GM19324 (cell line): ENCODE measurements around the gene SETD7.

ENCODE experiments used
- ATAC-seq: cut with Tn5 transposase; IDR thresholded peaks from one replicate; pipeline ENCODE4 v1.9.1; 2021; ENCODE audit warnings: mild to moderate bottlenecking, moderate library complexity; ENCODE audit not compliant: unreplicated experiment, low FRiP score

The SETD7 gene

DNA sequence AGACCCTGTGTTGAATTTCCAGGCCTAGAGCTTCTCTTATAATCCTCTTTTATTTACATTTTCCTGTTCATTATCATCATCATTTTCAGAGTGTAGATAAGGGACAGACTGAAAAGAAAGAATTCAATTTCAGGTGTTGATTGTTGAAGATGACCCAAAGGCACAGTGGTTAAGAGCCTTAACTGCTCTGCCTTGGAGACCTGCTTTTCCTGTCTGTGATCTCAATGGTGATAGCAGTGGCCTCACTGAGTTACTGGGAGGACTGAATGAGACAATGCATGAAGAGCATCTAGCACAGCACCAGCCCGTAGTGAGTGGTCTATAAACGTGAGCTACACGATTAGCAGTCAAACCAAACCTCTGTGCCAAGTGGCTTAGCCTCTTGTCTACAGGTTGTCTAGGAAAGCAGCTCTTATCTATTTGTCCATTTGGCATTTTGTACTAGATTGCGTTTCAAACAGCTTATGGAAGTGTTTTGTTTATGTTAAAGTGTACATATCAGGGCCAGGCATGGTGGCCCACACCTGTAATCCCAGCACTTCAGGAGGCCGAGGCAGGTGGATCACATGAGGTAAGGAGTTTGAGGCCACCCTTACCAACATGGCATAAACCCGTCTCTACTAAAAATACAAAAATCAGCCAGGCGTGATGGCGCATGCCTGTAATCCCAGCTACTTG is 41.5 kb downstream of the SETD7 start:
- ATAC-seq: no peak

DNA sequence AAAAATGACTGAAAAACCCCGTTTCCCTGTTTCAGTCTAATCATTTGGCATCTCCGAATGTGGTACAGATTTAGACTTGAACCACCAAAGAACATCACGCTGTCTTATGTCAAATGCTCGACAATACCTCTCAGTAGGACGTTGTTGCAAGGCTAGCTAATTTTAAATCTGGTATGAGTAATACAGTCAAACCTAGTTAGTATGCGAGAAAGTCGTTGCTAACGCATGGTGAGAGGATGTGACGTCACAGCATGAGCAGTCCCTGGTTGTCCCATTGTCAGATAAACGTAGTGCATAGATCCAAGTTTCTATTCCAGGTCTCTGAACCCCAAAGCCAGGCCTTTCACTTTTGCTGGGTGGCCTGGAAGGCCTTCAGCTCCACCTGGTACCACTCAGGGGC is 44.7 kb downstream of the SETD7 start:
- no peak for ATAC-seq

- ATAC-seq: no peak
Observed at GRCh38 chr4:139509727-139510410, 46.1 kb downstream of the SETD7 start.

DNA sequence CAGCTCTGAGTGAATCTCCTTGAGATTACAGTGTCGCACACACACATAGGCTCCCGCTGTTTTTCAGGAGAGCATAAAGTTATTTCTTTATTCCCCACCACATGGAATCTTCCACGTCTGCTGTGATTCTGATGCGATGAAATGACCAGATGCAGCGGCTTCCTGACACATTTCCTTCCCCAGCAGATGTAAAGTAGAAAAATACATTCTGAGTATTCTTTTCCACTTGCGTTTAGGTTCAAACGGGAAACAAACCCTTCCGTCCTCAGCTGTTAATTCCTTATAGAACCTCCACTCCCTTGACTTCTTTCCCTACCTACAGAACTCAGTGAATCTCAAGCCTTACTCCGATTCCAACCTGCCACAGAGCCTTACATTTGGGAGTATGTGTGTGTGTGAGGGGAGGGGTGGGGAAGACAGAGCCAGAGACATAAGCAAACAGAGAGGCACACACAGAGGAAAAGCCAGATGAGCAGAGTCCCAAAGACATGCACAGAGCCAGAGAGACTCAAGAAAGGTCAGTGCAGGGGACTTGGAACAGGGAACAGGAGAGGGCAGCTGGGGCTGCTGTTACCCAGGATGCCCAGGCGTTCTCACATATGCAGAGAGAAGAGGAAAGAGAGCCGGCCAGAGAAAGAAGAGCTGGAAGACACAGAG is 47.3 kb downstream of the SETD7 start:
- ATAC-seq: no peak

- ATAC-seq: no peak
Observed at GRCh38 chr4:139506774-139507173, 49.2 kb downstream of the SETD7 start.

DNA sequence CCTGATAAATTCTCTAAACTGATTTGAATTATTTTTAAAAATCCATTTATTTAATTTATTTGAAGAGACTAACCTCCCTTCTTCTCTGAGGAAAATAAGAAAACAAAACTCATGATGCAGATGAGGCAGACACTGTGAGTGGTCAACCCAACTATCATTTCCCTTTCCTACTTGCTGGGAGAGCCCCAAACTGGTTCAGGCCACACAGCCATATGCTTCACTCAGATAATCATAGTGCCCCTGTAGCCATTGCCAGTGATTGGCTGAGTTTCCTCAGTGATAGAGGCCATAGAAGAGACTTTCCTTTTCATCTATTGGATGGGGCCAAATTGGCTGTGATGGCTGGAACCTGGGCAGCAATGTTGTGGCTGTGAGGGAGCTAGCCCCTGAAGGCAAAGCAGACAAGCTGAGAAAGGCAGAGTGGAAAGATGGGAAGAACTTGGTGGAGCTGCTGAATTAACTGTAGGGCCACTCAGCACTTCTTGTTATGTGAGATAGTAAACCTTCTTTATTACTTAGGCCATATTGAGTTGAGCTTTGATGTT is 52.3 kb downstream of the SETD7 start:
- ATAC-seq: no peak

DNA sequence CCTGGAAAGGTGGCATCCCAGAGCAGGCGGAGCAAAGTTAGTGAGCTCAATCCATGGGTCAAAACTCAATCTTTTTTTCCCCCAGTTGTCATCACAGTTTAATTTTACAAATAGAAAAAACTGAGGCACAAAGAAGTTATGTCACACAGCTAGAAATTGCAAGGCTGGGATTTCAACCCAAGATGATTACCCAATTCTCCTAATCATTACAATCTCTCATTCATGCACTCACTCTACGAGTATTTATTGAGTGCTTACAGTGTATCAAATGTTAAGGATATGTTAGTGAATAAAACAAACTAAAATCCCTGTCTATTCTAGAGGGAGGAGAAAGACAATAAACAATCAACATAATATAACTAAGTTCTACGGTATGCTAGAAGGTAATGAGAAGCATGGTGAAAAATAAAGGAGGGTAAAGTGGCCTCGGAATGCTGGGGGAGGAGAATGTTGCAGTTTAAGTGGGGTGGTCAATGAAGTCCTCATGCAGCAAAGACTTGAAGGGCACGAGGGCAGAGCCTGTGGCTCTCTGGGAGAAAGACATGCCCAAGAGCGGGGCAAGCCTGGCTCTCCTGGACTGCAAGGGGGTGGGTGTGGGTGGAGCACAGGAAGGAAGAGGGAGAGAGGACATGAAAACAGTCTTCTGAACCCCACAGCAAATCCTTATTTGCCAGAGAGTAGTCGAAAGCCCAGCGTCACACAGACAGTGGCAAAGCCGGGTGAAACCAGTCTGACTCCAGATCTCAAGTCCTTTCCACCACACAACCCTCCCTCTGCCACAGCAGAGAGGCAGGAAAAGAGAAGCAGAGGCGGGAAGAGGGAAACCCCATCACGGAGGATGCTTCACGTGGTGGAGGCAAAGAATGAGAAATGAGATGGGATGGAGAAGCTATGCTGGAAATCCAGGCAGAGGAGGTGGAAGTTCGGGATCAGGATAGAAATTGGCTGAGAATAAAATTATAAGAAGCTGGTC is 53.8 kb downstream of the SETD7 start:
- ATAC-seq: no peak

DNA sequence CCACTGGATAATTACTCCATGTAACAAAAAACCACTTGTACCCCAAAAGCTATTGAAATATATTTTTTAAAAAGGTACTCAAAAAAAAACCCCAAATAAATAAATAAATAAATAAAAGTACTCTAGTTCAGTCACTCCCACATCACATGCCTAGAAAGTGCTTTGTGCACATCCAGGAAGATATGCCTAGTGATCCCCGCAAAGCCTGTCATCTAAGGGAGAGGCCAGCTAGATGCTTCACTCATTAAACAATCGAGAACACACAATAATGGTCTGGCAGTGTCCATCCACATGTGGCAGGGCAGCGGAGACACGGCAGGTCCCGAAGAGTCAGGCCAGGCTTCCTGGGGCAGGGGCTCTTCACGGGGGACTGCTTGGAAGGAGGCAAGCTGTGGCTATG is 54.5 kb downstream of the SETD7 start:
- no peak for ATAC-seq

DNA sequence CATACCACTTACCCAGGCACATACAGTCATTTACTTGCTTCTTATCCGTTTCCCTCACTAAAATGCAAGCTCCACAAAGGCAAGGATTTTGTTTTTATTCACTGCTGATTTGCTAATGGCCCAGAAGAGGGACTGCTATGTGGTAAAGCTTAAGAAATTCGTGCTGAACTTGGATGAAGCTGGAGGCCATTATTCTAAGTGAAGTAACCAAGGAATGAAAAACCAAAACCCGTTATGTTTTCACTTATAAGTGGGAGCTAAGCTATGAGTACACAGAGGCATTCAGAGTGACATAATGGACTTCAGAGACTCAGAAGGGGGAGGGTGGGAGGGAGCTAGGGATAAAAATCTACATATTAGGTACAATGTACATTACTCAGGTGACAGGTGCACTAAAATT is 54.9 kb downstream of the SETD7 start:
- ATAC-seq: no peak

- ATAC-seq: no peak
Observed at GRCh38 chr4:139499186-139499585, 56.8 kb downstream of the SETD7 start.

DNA sequence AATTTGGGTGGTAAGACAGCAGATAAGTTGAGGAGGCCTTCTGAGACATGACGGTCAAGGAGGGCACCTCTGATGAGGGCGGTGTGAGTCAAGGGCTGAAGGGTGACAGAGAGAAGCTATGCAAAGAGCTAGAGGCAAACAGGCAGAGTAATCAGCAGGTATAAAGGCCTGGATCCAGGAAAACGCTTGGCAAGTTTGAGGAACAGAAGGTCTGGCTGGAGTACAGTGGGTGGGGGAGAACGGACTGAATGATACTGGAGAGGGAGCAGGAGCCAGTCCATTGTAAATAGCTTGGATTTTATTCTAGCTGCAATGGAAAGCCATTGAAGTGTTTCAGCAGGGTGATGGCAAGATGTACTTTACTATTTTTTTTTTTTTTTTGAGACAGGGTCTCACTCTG is 62.8 kb downstream of the SETD7 start:
- ATAC-seq: no peak

- ATAC-seq: no peak
Observed at GRCh38 chr4:139492429-139492828, 63.6 kb downstream of the SETD7 start.

GRCh38 chr4:139489638-139490037 is 66.4 kb downstream of the SETD7 start:
- no peak for ATAC-seq

DNA sequence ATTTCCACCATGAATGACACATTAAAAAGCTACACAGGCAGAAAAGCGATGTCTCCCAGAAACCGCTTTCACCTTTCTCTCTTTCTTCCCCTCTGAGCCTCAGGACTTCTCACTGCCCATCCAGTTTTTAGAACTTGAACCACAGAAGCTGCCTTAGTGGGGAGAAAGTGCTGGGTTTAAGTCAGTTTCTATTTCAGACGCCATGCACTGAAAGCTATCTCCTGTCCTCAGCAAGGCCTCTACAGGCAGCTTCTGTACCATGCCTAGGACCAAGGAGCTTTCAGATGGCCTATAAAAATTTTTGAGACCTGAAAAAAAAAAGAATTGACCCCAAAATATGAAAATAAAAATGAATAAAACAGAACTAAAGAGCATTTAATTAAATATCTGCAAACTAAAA is 67.6 kb downstream of the SETD7 start:
- no peak for ATAC-seq

- no peak for ATAC-seq
Observed at GRCh38 chr4:139484783-139485311, 71.2 kb downstream of the SETD7 start.

- ATAC-seq: no peak
Observed at GRCh38 chr4:139483000-139483399, 73.0 kb downstream of the SETD7 start.

DNA sequence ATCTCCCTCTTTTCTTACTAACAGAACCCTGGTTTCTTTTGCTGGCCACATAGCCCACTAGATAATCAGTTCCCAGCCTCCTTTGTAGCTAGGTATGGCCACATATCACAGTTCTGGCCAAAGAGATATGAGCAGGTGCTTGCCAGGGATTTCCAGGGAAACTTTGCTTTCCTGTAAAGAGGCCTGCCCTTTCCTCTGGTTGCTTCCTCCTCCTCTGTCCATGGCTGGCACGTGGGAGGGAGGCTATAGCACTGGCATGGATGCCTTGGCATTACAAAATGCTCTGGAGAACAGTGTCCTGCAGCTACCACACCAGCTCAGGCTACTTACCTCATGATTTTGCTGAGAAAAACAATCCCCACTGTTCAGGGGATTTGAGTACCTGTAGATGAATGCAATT is 74.6 kb downstream of the SETD7 start:
- no peak for ATAC-seq

DNA sequence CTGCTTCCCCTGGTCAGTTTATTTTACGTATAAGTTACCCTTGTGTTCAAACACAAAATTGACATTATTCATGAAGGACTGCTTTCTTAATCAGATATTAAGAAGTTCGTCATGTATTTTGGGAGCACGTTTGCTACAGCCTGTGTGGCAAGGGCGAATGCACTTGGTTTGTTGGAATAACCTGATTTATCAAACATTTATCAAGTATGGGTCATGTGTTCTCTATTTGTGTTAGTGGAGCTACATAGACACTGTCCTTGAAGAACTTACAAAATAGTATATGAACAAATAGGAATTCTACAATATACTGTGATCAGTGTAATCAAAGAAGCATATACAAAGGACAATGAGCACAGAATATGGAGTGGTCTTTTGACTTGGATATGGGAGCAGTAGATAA is 79.7 kb downstream of the SETD7 start:
- no peak for ATAC-seq

- ATAC-seq: no peak
Observed at GRCh38 chr4:139472852-139473251, 83.2 kb downstream of the SETD7 start.

GRCh38 chr4:139470997-139471665 is 84.9 kb downstream of the SETD7 start:
- peak; percentile 59 for ATAC-seq
